OCI-LY7 (cell line): ENCODE results near the gene NDUFA8. TPM values are rescaled to one million over a fixed set of nuclear protein-coding genes. Genes with fewer than 3 reads are reported as not detected.
A peak's percentile ranks its signal among the peaks of the same experiment; 100 is the strongest.

Experiments used
- BruUV-seq: library from RNA; stranded (reverse); fragments of 400-500 nt; replicated peaks from 2 replicates; lab custom pipeline; 2021; lab: Mats Ljungman, UMichigan
- CTCF ChIA-PET: fragments of 300-600 bp; sonication (Branson Sonifier 250); formaldehyde crosslinking; loops from one replicate; lab custom pipeline; 2022; ENCODE audit warnings: antibody characterized with exemption; ENCODE audit not compliant: unreplicated experiment; lab: Charles Lee
- POLR2A ChIA-PET: fragments of 300-600 bp; sonication (Branson Sonifier 250); formaldehyde crosslinking; loops from one replicate; lab custom pipeline; 2022; ENCODE audit warnings: antibody characterized with exemption; lab: Charles Lee
- DNase-seq: peaks from one replicate; pipeline ENCODE4 v3.0.0-alpha.2; 2015; ENCODE audit warnings: low spot score
- H2AFZ ChIP-seq: fragments of 200-600 bp; sonication (generic), shearing (Covaris generic); 2 replicates; pipeline ENCODE4 v1.6.1; 2014; ENCODE audit warnings: mild to moderate bottlenecking, antibody characterized with exemption, low read length, moderate library complexity
- H3K27ac ChIP-seq: fragments of 200-600 bp; sonication (generic); 2 replicates; pipeline ENCODE4 v1.5.1; 2014; ENCODE audit warnings: mixed run types, low read depth, mild to moderate bottlenecking, moderate library complexity, low read length, inconsistent platforms; ENCODE audit not compliant: poor library complexity, severe bottlenecking
- H3K36me3 ChIP-seq: fragments of 200-600 bp; sonication (generic); 2 replicates; pipeline ENCODE4 v1.6.1; 2014; ENCODE audit warnings: mild to moderate bottlenecking, antibody characterized with exemption, low read length, moderate library complexity, mixed read lengths; ENCODE audit not compliant: insufficient read depth
- H3K4me1 ChIP-seq: fragments of 200-600 bp; sonication (generic); 2 replicates; pipeline ENCODE4 v1.5.1; 2014; ENCODE audit warnings: mild to moderate bottlenecking, low read length; ENCODE audit not compliant: insufficient read depth, poor library complexity, severe bottlenecking
- H3K4me2 ChIP-seq: fragments of 200-600 bp; sonication (generic); 2 replicates; pipeline ENCODE4 v1.6.1; 2014; ENCODE audit warnings: mild to moderate bottlenecking, low read length
- H3K4me3 ChIP-seq: fragments of 200-600 bp; sonication (generic); 2 replicates; pipeline ENCODE4 v1.5.1; 2014; ENCODE audit warnings: mild to moderate bottlenecking, low read depth, low read length; ENCODE audit not compliant: poor library complexity, severe bottlenecking
- H3K79me2 ChIP-seq: fragments of 200-600 bp; sonication (generic); 2 replicates; pipeline ENCODE4 v1.6.1; 2016; ENCODE audit warnings: low read depth, mild to moderate bottlenecking, low read length, moderate library complexity, mixed read lengths; ENCODE audit not compliant: insufficient read depth
- H3K9me2 ChIP-seq: fragments of 200-600 bp; sonication (generic); 2 replicates; pipeline ENCODE4 v1.6.1; 2016; ENCODE audit warnings: mild to moderate bottlenecking, low read length, mixed read lengths; ENCODE audit not compliant: insufficient read depth
- H3K9me3 ChIP-seq: fragments of 200-600 bp; sonication (generic); 2 replicates; pipeline ENCODE4 v1.6.1; 2014; ENCODE audit warnings: mild to moderate bottlenecking, mixed run types, low read length, mixed read lengths
- H4K20me1 ChIP-seq: fragments of 200-600 bp; sonication (generic); 2 replicates; pipeline ENCODE4 v1.6.1; 2014; ENCODE audit warnings: mild to moderate bottlenecking, antibody characterized with exemption, low read length, moderate library complexity, mixed read lengths; ENCODE audit not compliant: insufficient read depth
- EZH2phosphoT487 ChIP-seq: fragments of 200-600 bp; sonication (generic); IDR thresholded peaks from 2 replicates; pipeline ENCODE4 v1.6.1; 2018; ENCODE audit warnings: low read depth, borderline replicate concordance, mild to moderate bottlenecking, mixed run types, antibody characterized with exemption, low read length, moderate library complexity, mixed read lengths
- intact Hi-C: fragments of 100-400 bp; cut with micrococcal nuclease; formaldehyde crosslinking; loops from one replicate; pipeline ENCODE4 v1.10.0; 2022; ENCODE audit not compliant: unreplicated experiment
- total RNA-seq, 2 experiments: library from RNA; depleted of rRNA in 1 of 2; stranded (reverse); fragments of >200 nt in 1 of 2; shearing (Covaris generic) in 1 of 2; gene quantifications; 2 replicates each; pipeline ENCODE4 v1.2.3, GENCODE V29; 2014 to 2022
- TF ChIP-seq, protein P1 (sequence below): fragments of 200-600 bp; sonication (generic); conservative IDR thresholded peaks from 2 replicates; pipeline ENCODE4 v1.5.1; 2014; ENCODE audit warnings: mild to moderate bottlenecking, antibody characterized with exemption, low read length, moderate library complexity, mixed read lengths

NDUFA8 gene
- total RNA-seq, 2 experiments from 2014 or later: 24.2 to 51.0 TPM

DNA sequence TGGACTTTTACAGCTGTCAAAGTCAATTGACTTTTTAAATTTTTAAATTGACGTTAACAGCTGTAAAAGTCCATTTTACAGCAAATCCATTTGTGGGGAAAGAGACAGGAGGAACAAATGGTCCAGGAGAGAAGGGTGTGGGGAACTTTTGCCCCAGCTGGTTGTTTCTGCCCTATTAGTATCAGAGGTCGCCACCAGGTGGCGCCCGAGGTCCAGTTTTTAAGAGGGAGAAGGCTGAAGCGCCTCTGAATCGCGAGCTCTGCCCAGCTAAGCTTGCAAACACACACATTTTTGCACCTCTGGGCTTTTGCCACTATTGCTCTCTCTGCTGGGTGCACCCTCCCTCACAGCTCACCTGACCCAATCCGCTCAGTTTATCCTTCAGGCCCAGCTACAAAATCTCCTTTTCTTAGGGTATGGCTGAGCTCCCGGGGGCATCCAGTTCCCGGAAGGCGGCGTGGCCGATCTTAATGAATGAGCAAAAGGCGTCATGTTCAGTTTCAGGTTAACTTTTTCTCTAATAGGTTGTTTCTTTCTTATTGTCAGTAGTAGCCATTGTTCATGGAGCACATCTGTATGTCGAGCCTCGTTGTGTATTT lies 60.2 kb downstream of the NDUFA8 start:
- Histone ChIP-seq H3K36me3 (no peaks in the 10 kb centered on the region), H3K4me1 (no peaks in the 10 kb centered on the region), H3K4me2 (no peak overlapping the region), H3K79me2 (no peaks in the 10 kb centered on the region), H2AFZ (no peak overlapping the region), H3K27ac (no peak overlapping the region), H3K4me3 (no peak overlapping the region), H4K20me1 (no peaks in the 10 kb centered on the region), H3K9me2 (no peaks in the 10 kb centered on the region), H3K9me3 (peaks cover 5% of the 10 kb centered on the region)
- ChIA-PET CTCF (interaction anchor here (0.5 to 2.1 kb wide), 9 partner anchors 9 to 1894 kb away, joined by 3 to 10 read pairs (median 4); no protein-coding TSS in a partner anchor), POLR2A (interaction anchor here (0.5 to 1.1 kb wide), 2 partner anchors 17 to 250 kb away, joined by 3 read pairs; no protein-coding TSS in a partner anchor)
- intact Hi-C loops: loop anchor here (1.0 to 5.0 kb wide), 3 partner anchors 24 to 552 kb away; no protein-coding TSS in a partner anchor
- no TSS peak for BruUV-seq
- TF ChIP-seq, protein P1, sequence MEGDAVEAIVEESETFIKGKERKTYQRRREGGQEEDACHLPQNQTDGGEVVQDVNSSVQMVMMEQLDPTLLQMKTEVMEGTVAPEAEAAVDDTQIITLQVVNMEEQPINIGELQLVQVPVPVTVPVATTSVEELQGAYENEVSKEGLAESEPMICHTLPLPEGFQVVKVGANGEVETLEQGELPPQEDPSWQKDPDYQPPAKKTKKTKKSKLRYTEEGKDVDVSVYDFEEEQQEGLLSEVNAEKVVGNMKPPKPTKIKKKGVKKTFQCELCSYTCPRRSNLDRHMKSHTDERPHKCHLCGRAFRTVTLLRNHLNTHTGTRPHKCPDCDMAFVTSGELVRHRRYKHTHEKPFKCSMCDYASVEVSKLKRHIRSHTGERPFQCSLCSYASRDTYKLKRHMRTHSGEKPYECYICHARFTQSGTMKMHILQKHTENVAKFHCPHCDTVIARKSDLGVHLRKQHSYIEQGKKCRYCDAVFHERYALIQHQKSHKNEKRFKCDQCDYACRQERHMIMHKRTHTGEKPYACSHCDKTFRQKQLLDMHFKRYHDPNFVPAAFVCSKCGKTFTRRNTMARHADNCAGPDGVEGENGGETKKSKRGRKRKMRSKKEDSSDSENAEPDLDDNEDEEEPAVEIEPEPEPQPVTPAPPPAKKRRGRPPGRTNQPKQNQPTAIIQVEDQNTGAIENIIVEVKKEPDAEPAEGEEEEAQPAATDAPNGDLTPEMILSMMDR: peak; percentile 88
- no peak for TF ChIP-seq EZH2phosphoT487
- DNase-seq: peak; percentile 84

- intact Hi-C loops: loop anchor here (5.0 kb wide), 1 partner anchor 550 kb away; no protein-coding TSS in a partner anchor
- POLR2A ChIA-PET: no interaction called here
- Histone ChIP-seq H3K79me2 (no peaks in the 10 kb centered on the region), H3K4me2 (no peak overlapping the region), H3K4me3 (no peak overlapping the region), H3K36me3 (no peaks in the 10 kb centered on the region), H3K27ac (no peak overlapping the region), H3K9me2 (no peaks in the 10 kb centered on the region), H2AFZ (no peak overlapping the region), H3K9me3 (no peaks in the 10 kb centered on the region), H3K4me1 (peaks cover 4% of the 10 kb centered on the region), H4K20me1 (no peaks in the 10 kb centered on the region)
- CTCF ChIA-PET: interaction anchor here (1.5 kb wide), 1 partner anchor 253 kb away, joined by 4 read pairs; no protein-coding TSS in a partner anchor
- no TSS peak for BruUV-seq
- DNase-seq: no peak
- TF ChIP-seq EZH2phosphoT487: no peak
- TF ChIP-seq, protein P1: no peak
Observed at GRCh38 chr9:122097679-122098315, 61.8 kb downstream of the NDUFA8 start.
